Stimulated activated CD8-positive, alpha-beta memory T cell treated with anti-CD3 and anti-CD28 coated beads, Interleukin-2, amount 100 ng/mL, for 48 hours (primary cell): ENCODE data around the gene LRCH2.
"Not testable (repeated sequence)": the region's sequence is repeated elsewhere in the genome, so short reads cannot be mapped to it uniquely, and the experiment has no call there.

Experiments
- DNase-seq, 2 donors: peaks; one replicate each; pipeline ENCODE4 v3.0.0-alpha.2; 2020; ENCODE audit warnings: low read depth in 2 of 2

Gene LRCH2

GRCh38 chrX:115233497-115234455, at the start of gene LRCH2:
TSS of gene LRCH2 (minus strand) at chrX:115234096. CDS start at chrX:115234041, 55 bp downstream.
- no peak for DNase-seq

GRCh38 chrX:115269051-115269683, 35.3 kb upstream of the LRCH2 start:
- no peak for DNase-seq

DNA sequence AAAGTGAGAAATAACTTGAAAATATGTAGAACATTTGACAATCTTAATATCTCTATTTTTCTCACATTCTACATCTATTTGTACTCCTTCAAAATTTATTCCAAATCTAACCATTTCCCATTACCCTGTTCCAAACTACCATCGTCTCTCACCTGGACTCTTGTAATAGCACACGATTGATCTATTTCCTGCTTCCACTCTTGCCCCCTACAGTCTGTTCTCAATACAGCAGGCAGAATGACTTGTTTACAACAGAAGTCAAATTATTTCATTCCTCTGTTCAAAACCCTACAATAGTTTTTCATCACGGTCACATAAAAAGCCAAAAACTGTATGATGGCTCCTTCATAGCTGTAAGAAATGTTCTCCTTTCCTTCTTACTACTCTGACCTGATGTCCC, 34.5 kb upstream of the LRCH2 start:
- DNase-seq: no peak

DNA sequence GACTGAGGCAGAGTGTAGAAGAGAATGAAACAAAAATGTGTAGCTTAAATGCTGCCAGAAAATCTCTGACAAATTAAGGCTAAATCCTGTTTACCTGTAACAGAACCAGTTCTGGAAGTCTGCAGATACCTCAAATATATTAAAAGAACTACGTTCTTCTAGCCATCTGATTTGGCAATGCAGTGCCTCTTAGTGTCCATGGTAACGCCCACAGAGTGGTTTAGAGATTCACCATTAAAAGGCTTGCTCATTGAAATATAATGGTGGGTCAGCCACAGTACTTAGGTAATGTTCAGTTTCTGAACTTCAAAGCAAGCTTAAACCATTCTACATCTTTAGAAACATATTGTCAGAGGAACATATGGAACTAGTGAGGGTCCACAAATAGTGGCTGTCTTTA, 32.4 kb upstream of the LRCH2 start:
- DNase-seq: no peak

GRCh38 chrX:115264009-115264408, 30.1 kb upstream of the LRCH2 start:
- DNase-seq: no peak

DNA sequence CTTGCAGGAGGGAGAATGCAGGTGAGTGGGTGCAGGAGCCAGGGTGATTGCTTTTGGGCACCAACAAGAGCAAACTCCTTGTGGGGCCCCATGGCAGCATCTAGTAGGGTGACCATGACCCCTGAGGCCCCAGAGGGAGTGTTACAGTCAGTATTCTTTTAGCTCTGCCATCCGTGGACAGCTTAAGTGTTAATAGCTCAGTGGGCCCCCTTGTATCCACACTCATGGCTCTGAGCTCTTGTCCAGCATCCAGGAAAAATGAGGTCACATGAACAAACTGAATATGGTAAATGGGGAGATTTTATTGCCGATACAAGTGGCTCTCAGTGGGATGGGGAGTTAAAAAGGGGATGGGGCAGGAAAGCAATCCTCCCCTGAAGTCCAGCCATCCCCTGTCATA, 27.3 kb upstream of the LRCH2 start:
- no peak for DNase-seq

DNA sequence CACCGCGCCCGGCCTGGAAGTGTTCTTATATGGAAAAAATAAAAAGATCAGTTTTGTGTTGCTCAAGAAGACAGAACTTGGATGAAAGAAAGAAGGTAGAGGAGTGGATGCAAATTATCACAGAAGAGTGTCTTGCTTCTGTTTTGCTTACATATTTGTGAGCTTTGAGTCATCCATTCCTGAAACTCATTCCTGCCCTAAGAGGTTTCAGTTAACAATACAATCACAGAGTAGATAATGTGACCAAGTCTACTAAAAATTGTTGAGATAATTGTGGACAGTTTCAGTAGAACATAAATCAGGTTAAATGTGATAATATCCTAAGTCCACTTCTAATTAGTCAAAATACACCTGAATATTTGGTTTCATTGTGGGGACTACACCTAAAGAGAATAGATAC, 26.4 kb upstream of the LRCH2 start:
- DNase-seq: no peak

DNA sequence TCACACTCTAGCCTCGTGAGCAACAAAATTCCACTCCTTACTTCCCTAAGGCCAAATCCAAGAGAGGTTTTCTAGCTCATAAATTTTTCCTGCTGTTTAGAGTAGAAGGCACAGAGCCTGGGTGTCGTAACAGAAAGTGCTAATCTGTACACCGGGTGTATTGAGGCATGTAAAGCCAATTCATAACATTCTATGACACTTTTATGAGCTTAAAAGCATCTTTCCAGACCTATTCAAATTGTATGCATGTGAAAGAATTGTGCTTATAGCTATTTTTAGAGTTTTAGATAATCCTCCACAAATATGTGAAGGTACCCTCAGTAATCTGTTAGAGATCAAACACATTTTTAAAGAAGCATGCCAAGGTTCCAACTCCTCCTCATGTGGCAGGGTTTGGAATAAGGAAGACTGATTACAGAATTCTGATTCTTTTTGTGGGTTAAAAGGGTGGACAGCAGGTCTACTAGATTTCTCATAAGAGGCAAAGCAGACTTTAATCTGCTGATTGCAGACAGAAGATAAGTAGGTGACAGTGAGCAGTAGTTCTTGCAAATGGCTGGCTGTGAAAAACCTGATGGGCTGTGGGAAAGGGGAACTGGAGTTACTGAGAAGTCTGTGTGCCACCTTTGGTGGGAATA, 25.5 kb upstream of the LRCH2 start:
- DNase-seq: no peak

DNA sequence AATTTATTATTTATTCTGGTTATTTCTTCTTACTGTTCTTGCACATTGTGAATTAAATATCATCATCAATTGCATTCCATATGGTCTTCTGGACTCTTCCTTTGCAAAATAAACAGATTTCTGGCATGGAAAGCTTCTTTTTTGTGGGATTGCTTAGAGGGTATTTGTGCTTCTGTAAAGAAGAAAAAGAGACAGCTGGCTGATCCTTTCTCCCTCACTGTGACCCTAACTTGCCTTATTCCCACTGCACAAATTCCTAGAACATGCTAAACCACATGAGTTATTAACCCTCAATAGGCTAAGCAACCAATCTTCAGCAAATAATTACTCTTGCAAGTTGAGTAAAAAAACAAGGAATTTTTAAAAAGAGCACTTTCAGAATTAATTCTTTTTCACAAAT, 23.8 kb upstream of the LRCH2 start:
- DNase-seq: no peak

GRCh38 chrX:115255003-115255402, 21.1 kb upstream of the LRCH2 start:
- DNase-seq: no peak

GRCh38 chrX:115251458-115252233, 17.8 kb upstream of the LRCH2 start:
- DNase-seq: no peak

DNA sequence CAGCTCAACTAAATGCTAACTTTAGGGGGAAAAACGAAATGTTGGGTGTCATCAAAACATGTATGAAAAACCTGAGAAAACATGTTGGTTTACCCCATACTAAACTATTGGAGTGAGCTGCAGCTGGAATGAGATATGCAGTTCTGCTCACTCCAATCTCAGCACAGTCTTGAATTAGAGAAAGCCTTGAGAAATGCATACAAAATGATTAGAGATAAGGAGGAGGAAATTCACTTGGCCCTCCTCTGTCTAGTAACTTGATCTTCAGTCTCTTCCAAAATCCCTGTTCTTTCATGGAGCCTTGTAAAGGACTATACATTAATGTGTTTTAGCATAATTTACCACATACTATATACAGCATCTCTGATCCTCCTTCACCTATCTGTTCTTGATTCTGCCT, 3.2 kb upstream of the LRCH2 start:
- no peak for DNase-seq

DNA sequence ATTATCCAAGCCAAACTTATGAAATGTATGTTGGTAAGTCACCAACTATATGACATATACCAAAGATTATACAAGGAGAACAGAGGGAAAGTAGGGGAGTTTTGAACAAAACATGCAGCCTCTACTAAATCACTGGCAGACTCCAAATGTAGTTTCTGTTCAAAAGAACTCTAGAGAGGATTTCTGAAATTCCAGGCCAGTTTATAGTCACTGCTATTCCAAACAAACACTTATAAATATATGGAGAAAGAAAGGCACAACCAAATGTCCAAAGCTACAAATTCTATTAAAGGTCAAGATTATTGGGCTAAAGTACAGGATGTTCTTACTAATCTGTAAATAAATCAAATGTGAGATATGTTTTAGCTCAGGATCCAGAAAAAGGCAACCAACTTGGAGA, 2.7 kb upstream of the LRCH2 start:
- no peak for DNase-seq

- DNase-seq: no peak
Observed at GRCh38 chrX:115234461-115234860, 565 bp upstream of the LRCH2 start.

- no peak for DNase-seq
Observed at GRCh38 chrX:115232933-115233496, 881 bp downstream of the LRCH2 start.

DNA sequence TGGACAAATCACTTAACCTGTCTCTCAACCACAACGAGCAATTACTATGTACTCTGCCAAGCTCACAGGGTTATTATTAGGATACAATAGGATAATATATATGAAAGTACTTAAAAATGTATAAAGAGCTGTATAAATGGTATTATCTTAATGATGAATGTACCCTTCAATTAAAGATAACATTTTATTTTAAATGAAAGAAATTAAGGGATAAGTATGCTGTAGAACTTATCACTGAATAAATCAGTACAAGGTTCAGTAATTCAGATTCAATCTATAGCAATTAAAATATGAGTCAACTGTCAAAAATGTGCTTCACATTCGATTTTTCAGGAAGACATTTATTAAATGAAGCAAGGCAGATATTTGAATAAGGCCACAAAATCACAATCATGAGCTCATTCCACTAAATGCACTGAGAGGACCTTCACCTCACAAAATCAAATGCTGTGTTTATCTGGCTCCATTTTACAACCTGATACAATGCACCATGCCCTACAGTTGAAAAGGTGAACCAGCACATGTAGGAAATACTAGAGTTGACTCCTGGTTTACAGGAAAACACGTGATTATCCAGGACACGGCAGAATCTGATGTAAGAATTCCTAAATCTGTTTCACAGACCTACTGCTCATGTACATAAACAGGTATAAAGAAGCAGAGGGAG, 4.4 kb downstream of the LRCH2 start:
- no peak for DNase-seq

- no peak for DNase-seq
Observed at GRCh38 chrX:115226929-115227328, 7.0 kb downstream of the LRCH2 start.

- not testable (repeated sequence) for DNase-seq
Observed at GRCh38 chrX:115217346-115217745, 16.6 kb downstream of the LRCH2 start.

DNA sequence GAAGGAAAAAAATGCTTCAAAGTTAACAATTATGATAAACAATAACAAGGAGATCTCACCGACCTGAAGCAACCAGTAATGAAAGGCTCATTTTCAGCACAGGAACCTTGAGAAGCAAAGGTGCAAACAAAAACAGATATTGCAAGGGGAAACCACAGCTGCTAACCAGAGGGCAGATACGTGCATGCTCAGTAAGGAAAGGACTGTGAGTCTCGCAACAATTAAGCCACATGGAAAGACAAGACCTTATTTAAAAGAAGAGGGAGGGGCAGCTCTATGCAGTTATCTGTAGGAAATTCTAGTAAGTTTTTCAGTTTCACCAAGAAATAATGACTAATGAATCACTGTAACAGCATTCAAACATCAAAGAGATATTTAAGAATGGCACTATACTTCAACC, 19.3 kb downstream of the LRCH2 start:
- DNase-seq: no peak

DNA sequence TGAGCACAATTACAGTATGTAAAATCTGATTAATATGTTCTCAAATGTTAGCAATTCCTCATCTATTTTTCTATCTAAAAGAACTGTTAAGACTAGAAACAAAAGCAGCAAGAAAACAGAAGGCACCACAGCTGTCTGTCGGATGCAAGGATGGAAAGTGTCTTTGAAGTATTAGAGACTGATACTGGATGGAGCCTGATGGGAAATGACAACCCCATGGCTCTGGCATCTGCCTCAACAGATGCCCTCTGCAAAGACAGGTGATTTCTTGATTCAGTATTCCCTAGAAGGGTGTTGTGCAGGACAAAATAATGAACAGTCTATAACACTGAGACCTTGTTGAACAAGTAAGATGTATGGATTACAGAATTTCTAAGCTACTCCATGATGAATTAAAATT, 19.7 kb downstream of the LRCH2 start:
- DNase-seq: no peak

- not testable (repeated sequence) for DNase-seq
Observed at GRCh38 chrX:115209547-115209946, 24.3 kb downstream of the LRCH2 start.
